Astrocyte (in vitro differentiated cells and primary cell): ENCODE data around the gene CCDC137. TPM values are rescaled to one million over a fixed set of nuclear protein-coding genes. Genes with fewer than 3 reads are reported as not detected.

Source experiments
- DNase-seq: peaks from one replicate; pipeline ENCODE4 v3.0.0-alpha.2; 2010; ENCODE audit warnings: low read depth
- FAIRE-seq: peaks from 2 replicates; lab custom pipeline; 2011; peaks lifted over from hg19 to GRCh38; lab: Jason Lieb, UNC
- H2AFZ ChIP-seq: 2 replicates; pipeline ENCODE4 v1.6.0; 2012; ENCODE audit warnings: low read depth, low read length, inconsistent platforms
- H3K27ac ChIP-seq: 2 replicates; pipeline ENCODE4 v1.5.1; 2011; ENCODE audit warnings: low read depth, low read length, inconsistent platforms
- H3K27me3 ChIP-seq: 2 replicates; pipeline ENCODE4 v1.6.0; 2011; ENCODE audit warnings: low read length, inconsistent platforms; ENCODE audit not compliant: insufficient read depth
- H3K36me3 ChIP-seq: 2 replicates; pipeline ENCODE4 v1.5.1; 2011; ENCODE audit warnings: low read length, inconsistent platforms; ENCODE audit not compliant: insufficient read depth
- H3K4me1 ChIP-seq: 2 replicates; pipeline ENCODE4 v1.5.1; 2011; ENCODE audit warnings: low read length, inconsistent platforms; ENCODE audit not compliant: insufficient read depth
- H3K4me2 ChIP-seq: 2 replicates; pipeline ENCODE4 v1.6.0; 2012; ENCODE audit warnings: low read length, inconsistent platforms
- H3K4me3 ChIP-seq: 2 replicates; pipeline ENCODE4 v1.5.1; 2011; ENCODE audit warnings: low read depth, mild to moderate bottlenecking, low read length, inconsistent platforms; ENCODE audit not compliant: insufficient read depth
- H3K79me2 ChIP-seq: 2 replicates; pipeline ENCODE4 v1.6.0; 2012; ENCODE audit warnings: mild to moderate bottlenecking, low read length, inconsistent platforms; ENCODE audit not compliant: insufficient read depth
- H3K9ac ChIP-seq: 2 replicates; pipeline ENCODE4 v1.6.0; 2012; ENCODE audit warnings: mild to moderate bottlenecking, low read length, inconsistent platforms
- H3K9me3 ChIP-seq: 2 replicates; pipeline ENCODE4 v1.5.1; 2012; ENCODE audit warnings: low read depth, mild to moderate bottlenecking, low read length, inconsistent platforms; ENCODE audit not compliant: insufficient read depth
- H4K20me1 ChIP-seq: 2 replicates; pipeline ENCODE4 v1.6.0; 2012; ENCODE audit warnings: low read length, inconsistent platforms; ENCODE audit not compliant: insufficient read depth
- H3K27ac Mint-ChIP-seq: one replicate; pipeline ENCODE4 v1.8.0; 2021; ENCODE audit warnings: mild to moderate bottlenecking, mixed read lengths; ENCODE audit not compliant: unreplicated experiment
- H3K27me3 Mint-ChIP-seq: one replicate; pipeline ENCODE4 v1.8.0; 2021; ENCODE audit warnings: low read depth, mixed read lengths; ENCODE audit not compliant: unreplicated experiment
- H3K36me3 Mint-ChIP-seq: one replicate; pipeline ENCODE4 v1.8.0; 2021; ENCODE audit warnings: low read depth, mixed read lengths; ENCODE audit not compliant: unreplicated experiment
- H3K4me1 Mint-ChIP-seq: one replicate; pipeline ENCODE4 v1.8.0; 2021; ENCODE audit warnings: low read depth, mixed read lengths; ENCODE audit not compliant: unreplicated experiment
- H3K4me3 Mint-ChIP-seq: one replicate; pipeline ENCODE4 v1.8.0; 2021; ENCODE audit warnings: mild to moderate bottlenecking, moderate library complexity, mixed read lengths; ENCODE audit not compliant: unreplicated experiment
- H3K9me3 Mint-ChIP-seq: one replicate; pipeline ENCODE4 v1.8.0; 2021; ENCODE audit warnings: mild to moderate bottlenecking, mixed read lengths; ENCODE audit not compliant: unreplicated experiment
- CTCF ChIP-seq: IDR thresholded peaks from 2 replicates; pipeline ENCODE4 v1.5.1; 2011; ENCODE audit warnings: low read depth, mild to moderate bottlenecking, inconsistent platforms, low read length, moderate library complexity; ENCODE audit not compliant: insufficient read depth
- EZH2 ChIP-seq: IDR thresholded peaks from 2 replicates; pipeline ENCODE4 v1.6.1; 2012; ENCODE audit warnings: mild to moderate bottlenecking, low read length, inconsistent platforms; ENCODE audit not compliant: insufficient read depth
- total RNA-seq: library from RNA; stranded (reverse); gene quantifications from 2 replicates; pipeline ENCODE4 v1.2.1, GENCODE V29; 2021

Gene CCDC137
- total RNA-seq, 1 donor from 2014 or later, result 29.4 TPM

- Histone ChIP-seq H3K4me1 (peaks cover 44% of the 10 kb centered on the region), H3K36me3 (peaks cover 5% of the 10 kb centered on the region), H3K4me2 (no peak overlapping the region), H2AFZ (no peak overlapping the region), H3K27ac (no peak overlapping the region), H3K79me2 (peaks cover 29% of the 10 kb centered on the region), H3K9me3 (no peaks in the 10 kb centered on the region), H3K9ac (no peak overlapping the region), H3K27me3 (no peaks in the 10 kb centered on the region), H3K4me3 (no peak overlapping the region), H4K20me1 (peaks cover 56% of the 10 kb centered on the region)
- Mint-ChIP-seq H3K4me1 (peaks cover 12% of the 10 kb centered on the region), H3K4me3 (no peak overlapping the region), H3K27me3 (no peaks in the 10 kb centered on the region), H3K9me3 (no peaks in the 10 kb centered on the region), H3K27ac (no peak overlapping the region), H3K36me3 (peaks cover 14% of the 10 kb centered on the region)
- DNase-seq, result no peak
- no peak for FAIRE-seq
- TF ChIP-seq EZH2, result no peak
- TF ChIP-seq CTCF, result no peak
Observed at GRCh38 chr17:81708739-81709185, 42.2 kb downstream of the CCDC137 start.

- no peak overlapping the region for H3K27ac ChIP-seq
Observed at GRCh38 chr17:81710514-81711308, 44.2 kb downstream of the CCDC137 start.

More at GRCh38 chr17:81710514-81711308, 44.2 kb downstream of the CCDC137 start:
- Histone ChIP-seq H3K4me3 (peak overlapping the region; percentile 5), H3K36me3 (peaks cover 5% of the 10 kb centered on the region), H3K4me2 (peak overlapping the region; percentile 89), H2AFZ (no peak overlapping the region), H3K79me2 (peaks cover 18% of the 10 kb centered on the region), H3K4me1 (peaks cover 34% of the 10 kb centered on the region), H3K27me3 (no peaks in the 10 kb centered on the region), H4K20me1 (peaks cover 49% of the 10 kb centered on the region), H3K9ac (peak overlapping the region; percentile 27), H3K9me3 (no peaks in the 10 kb centered on the region)
- peak overlapping the region; percentile 77 for H3K4me3 Mint-ChIP-seq
- peaks cover 7% of the 10 kb centered on the region for H3K4me1 Mint-ChIP-seq
- no peaks in the 10 kb centered on the region for H3K9me3 Mint-ChIP-seq
- no peaks in the 10 kb centered on the region for H3K27me3 Mint-ChIP-seq
- no peak for FAIRE-seq
- no peak for TF ChIP-seq CTCF
- TF ChIP-seq EZH2, result no peak
- DNase-seq, result no peak
- peak overlapping the region; percentile 41 for H3K27ac Mint-ChIP-seq
- peaks cover 8% of the 10 kb centered on the region for H3K36me3 Mint-ChIP-seq
